Left lung (tissue), 10 donors: ENCODE data around the gene ARSI. TPM values are rescaled to one million over a fixed set of nuclear protein-coding genes. Genes with fewer than 3 reads are reported as not detected.
A peak's percentile ranks its signal among the peaks of the same experiment; 100 is the strongest.

Experiments
- ATAC-seq: fragments of 200-7000 bp; cut with Tn5 transposase; one replicate; pipeline ENCODE4 v1.9.1; 2020; ENCODE audit warnings: moderate library complexity
- DNase-seq, 4 donors: peaks; one replicate each; pipeline ENCODE4 v3.0.0-alpha.2; 2013 to 2020
- H3K27ac ChIP-seq, 2 donors: fragments of 200-600 bp; sonication (generic) in 1 of 2; one replicate each; pipeline versions ENCODE4 v1.5.0 to v1.8.0; 2020 to 2021
- H3K27me3 ChIP-seq, 2 donors: fragments of 200-600 bp; sonication (generic) in 1 of 2; one replicate each; pipeline versions ENCODE4 v1.5.0 to v1.8.0; 2020 to 2021
- H3K36me3 ChIP-seq, 2 donors: fragments of 200-600 bp; sonication (generic) in 1 of 2; one replicate each; pipeline versions ENCODE4 v1.5.0 to v1.8.0; 2020 to 2021
- H3K4me1 ChIP-seq, 2 donors: fragments of 200-600 bp; one replicate each; pipeline ENCODE4 v1.8.0; 2021
- H3K4me3 ChIP-seq, 2 donors: fragments of 200-600 bp; sonication (generic) in 1 of 2; one replicate each; pipeline versions ENCODE4 v1.5.0 to v1.8.0; 2020 to 2021; ENCODE audit warnings: mild to moderate bottlenecking in 1 of 2
- H3K9me3 ChIP-seq, 2 donors: fragments of 200-600 bp; sonication (generic) in 1 of 2; one replicate each; pipeline versions ENCODE4 v1.5.0 to v1.8.0; 2020 to 2021
- intact Hi-C, 2 donors: fragments of 100-400 bp; cut with DNase I; formaldehyde crosslinking; loops; one replicate each; pipeline versions ENCODE4 v1.11.2 to v1.14.2; 2022
- polyA plus RNA-seq, 6 donors: library from polyadenylated mRNA; unstranded; fragments of 120-200 nt; gene quantifications; one replicate each; pipeline ENCODE4 v1.2.1, GENCODE V29; 2013; ENCODE audit not compliant: insufficient read length in 6 of 6
- total RNA-seq, 2 donors: library from RNA; stranded (reverse); fragmentation: NEBNext Ultra II Directional; extraction: Animal tissue kit (Norgen Biotek cat#: 25700); gene quantifications; one replicate each; pipeline ENCODE4 v1.2.1, GENCODE V29; 2021
- TF ChIP-seq, protein P1 (sequence below), 2 donors: fragments of 200-600 bp; sonication (generic) in 1 of 2; IDR thresholded peaks; one replicate each; pipeline versions ENCODE4 v1.5.0 to v1.8.0; 2021; ENCODE audit warnings: antibody characterized with exemption in 2 of 2
- donor health status: DM: no; HTN: yes; CAD: no.
- donor health status: DM: no; HTN: no; CAD: no.

Gene ARSI
- total and polyA plus RNA-seq, 8 donors: 6.6 to 31.8 (median 21.5) TPM

DNA sequence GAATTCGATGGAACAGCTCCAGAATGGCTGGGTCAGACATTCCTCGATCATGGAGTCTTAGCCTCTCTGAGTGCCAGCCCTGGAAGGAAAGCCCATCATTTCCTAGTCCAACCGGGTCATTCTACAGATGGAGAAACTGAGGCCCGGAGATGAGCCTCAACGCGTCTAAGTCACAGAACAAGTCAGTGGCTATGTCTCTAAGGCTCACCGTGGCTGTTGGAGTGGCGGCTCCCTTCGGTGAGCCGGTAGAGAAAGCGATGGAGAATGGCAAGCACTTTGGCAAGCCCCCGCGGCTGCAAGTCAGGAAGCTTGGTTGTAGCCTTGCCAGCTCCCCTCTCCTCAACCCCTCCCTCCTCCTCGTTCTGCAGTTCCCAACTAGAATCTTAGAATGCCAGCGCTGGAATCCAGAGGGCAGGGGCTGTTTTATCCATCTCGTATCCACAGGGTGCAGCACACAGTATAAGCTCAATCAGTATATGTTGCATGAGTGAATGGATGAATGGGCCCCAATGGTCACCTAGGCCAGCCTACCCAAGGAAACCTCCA is 438 bp upstream of the ARSI start:
- no peaks in the 10 kb centered on the region for H3K36me3 ChIP-seq
- H3K9me3 ChIP-seq: no peaks in the 10 kb centered on the region
- intact Hi-C loops: no loop called here
- peaks cover 12 to 17% of the 10 kb centered on the region in 2 donors for H3K4me1 ChIP-seq
- TF ChIP-seq, protein P1, sequence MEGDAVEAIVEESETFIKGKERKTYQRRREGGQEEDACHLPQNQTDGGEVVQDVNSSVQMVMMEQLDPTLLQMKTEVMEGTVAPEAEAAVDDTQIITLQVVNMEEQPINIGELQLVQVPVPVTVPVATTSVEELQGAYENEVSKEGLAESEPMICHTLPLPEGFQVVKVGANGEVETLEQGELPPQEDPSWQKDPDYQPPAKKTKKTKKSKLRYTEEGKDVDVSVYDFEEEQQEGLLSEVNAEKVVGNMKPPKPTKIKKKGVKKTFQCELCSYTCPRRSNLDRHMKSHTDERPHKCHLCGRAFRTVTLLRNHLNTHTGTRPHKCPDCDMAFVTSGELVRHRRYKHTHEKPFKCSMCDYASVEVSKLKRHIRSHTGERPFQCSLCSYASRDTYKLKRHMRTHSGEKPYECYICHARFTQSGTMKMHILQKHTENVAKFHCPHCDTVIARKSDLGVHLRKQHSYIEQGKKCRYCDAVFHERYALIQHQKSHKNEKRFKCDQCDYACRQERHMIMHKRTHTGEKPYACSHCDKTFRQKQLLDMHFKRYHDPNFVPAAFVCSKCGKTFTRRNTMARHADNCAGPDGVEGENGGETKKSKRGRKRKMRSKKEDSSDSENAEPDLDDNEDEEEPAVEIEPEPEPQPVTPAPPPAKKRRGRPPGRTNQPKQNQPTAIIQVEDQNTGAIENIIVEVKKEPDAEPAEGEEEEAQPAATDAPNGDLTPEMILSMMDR (IDR thresholded peaks at IDR 0.05): no peak
- DNase-seq: peak in 1 of 4 donors; percentile 75
- H3K27ac ChIP-seq: peak overlapping the region; percentile 28 to 63
- ATAC-seq: no peak
- peaks cover 11 to 50% of the 10 kb centered on the region in 2 donors for H3K27me3 ChIP-seq
- H3K4me3 ChIP-seq: peak overlapping the region in 1 of 2 donors; percentile 32

GRCh38 chr5:150301901-150302300 is 804 bp downstream of the ARSI start:
- H3K36me3 ChIP-seq: no peaks in the 10 kb centered on the region
- TF ChIP-seq, protein P1 (IDR thresholded peaks at IDR 0.05): no peak
- H3K4me3 ChIP-seq: peak overlapping the region; percentile 27 to 32
- no peaks in the 10 kb centered on the region for H3K9me3 ChIP-seq
- H3K4me1 ChIP-seq: peaks cover 12 to 17% of the 10 kb centered on the region in 2 donors
- ATAC-seq: no peak
- no peak for DNase-seq
- peak overlapping the region; percentile 28 to 63 for H3K27ac ChIP-seq
- intact Hi-C loops: no loop called here
- H3K27me3 ChIP-seq: peaks cover 11 to 50% of the 10 kb centered on the region in 2 donors

DNA sequence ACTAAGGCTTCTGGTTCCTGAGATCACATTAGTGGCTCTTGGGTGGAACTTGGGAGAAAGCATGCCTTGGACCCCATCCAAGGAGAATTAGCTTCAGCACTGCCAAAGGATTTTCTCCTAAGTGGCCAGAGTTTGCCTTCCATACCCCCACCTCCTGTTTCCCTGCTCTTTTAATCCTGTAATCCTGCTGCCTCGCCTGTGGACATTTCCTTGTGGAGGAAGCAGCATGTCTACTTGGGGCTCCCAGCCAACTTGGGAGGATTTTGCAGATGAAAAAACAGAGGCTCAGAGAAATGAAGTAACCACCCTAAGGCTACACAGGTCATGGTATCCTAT is 1.6 kb downstream of the ARSI start:
- Histone ChIP-seq H3K27me3 (peaks cover 11 to 50% of the 10 kb centered on the region in 2 donors), H3K27ac (no peak overlapping the region), H3K36me3 (no peaks in the 10 kb centered on the region), H3K4me3 (peak overlapping the region; percentile 27 to 32), H3K9me3 (no peaks in the 10 kb centered on the region), H3K4me1 (peaks cover 12 to 17% of the 10 kb centered on the region in 2 donors)
- TF ChIP-seq, protein P1 (IDR thresholded peaks at IDR 0.05): no peak
- peak in 1 of 4 donors; percentile 73 for DNase-seq
- ATAC-seq: no peak
- intact Hi-C loops: no loop called here

DNA sequence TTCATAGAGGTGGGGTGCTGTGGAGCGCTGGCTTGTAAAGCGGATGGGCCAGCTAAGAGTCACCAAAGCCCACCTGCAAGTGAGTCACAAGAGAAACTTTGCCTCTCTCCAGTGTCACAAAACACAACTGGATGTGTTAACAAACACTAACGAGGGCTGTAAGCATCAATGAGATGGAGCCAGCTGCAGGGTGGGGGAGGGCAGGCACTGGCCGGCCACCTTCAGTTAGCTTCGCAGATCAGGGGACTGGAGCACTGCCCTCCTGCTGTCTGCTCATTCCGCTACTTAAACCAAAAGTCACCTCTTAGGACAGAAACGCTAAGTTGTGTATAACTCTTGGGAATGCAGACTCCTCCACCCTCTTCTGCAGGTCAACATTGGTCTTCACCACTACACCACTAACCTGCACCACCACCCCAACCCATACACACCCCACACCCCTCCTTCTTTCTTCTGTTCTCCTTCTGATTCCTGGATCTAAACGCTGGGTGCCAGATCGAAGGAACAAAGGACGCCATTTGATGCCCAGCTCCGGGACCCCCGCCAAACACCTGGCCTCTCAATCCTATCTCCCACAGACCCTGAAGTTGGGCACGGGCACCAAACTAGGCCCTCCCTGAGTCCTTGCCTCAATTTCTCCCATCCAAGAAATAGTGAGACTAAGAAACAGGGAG is 2.1 kb downstream of the ARSI start:
- DNase-seq (no peak), ATAC-seq (no peak)
- peak overlapping the region in 1 of 2 donors; percentile 32 for H3K4me3 ChIP-seq
- intact Hi-C loops: no loop called here
- TF ChIP-seq, protein P1 (IDR thresholded peaks at IDR 0.05): no peak
- peaks cover 12 to 17% of the 10 kb centered on the region in 2 donors for H3K4me1 ChIP-seq
- H3K9me3 ChIP-seq: no peaks in the 10 kb centered on the region
- no peaks in the 10 kb centered on the region for H3K36me3 ChIP-seq
- peaks cover 11 to 50% of the 10 kb centered on the region in 2 donors for H3K27me3 ChIP-seq
- peak overlapping the region in 1 of 2 donors; percentile 58 for H3K27ac ChIP-seq

GRCh38 chr5:150299571-150300327 is 3.0 kb downstream of the ARSI start:
- Histone ChIP-seq H3K27ac (peak overlapping the region; percentile 48 to 58), H3K27me3 (peaks cover 11 to 46% of the 10 kb centered on the region in 2 donors), H3K36me3 (no peaks in the 10 kb centered on the region), H3K4me3 (no peak overlapping the region), H3K9me3 (no peaks in the 10 kb centered on the region), H3K4me1 (peaks cover 16 to 23% of the 10 kb centered on the region in 2 donors)
- intact Hi-C loops: no loop called here
- DNase-seq (peak in 1 of 4 donors; percentile 52), ATAC-seq (no peak)
- TF ChIP-seq, protein P1 (IDR thresholded peaks at IDR 0.05): no peak
